Mesothelial cell of epicardium (in vitro differentiated cells): ENCODE measurements around the gene NKIRAS1. TPM values are rescaled to one million over a fixed set of nuclear protein-coding genes. Genes with fewer than 3 reads are reported as not detected.
"Not testable (repeated sequence)": the region's sequence is repeated elsewhere in the genome, so short reads cannot be mapped to it uniquely, and the experiment has no call there.

ENCODE experiments used
- DNase-seq, 2 experiments: peaks; one replicate each; pipeline ENCODE4 v3.0.0; 2021; ENCODE audit warnings: low spot score in 2 of 2; ENCODE audit not compliant: unreplicated experiment in 2 of 2
- H3K27ac Mint-ChIP-seq: 2 replicates; pipeline ENCODE4 v1.8.0; 2021; ENCODE audit warnings: mixed read lengths
- H3K27me3 Mint-ChIP-seq: 2 replicates; pipeline ENCODE4 v1.8.0; 2021; ENCODE audit warnings: low read depth, mixed read lengths
- H3K36me3 Mint-ChIP-seq: 2 replicates; pipeline ENCODE4 v1.8.0; 2021; ENCODE audit warnings: mixed read lengths
- H3K4me1 Mint-ChIP-seq: 2 replicates; pipeline ENCODE4 v1.8.0; 2021; ENCODE audit warnings: mixed read lengths
- H3K4me3 Mint-ChIP-seq: 2 replicates; pipeline ENCODE4 v1.8.0; 2021; ENCODE audit warnings: mild to moderate bottlenecking, moderate library complexity, mixed read lengths
- H3K9me3 Mint-ChIP-seq: 2 replicates; pipeline ENCODE4 v1.8.0; 2021; ENCODE audit warnings: mixed read lengths
- CTCF ChIP-seq: fragments of 200-600 bp; sonication (generic); IDR thresholded peaks from one replicate; pipeline ENCODE4 v1.5.0; 2021; ENCODE audit warnings: antibody characterized with exemption; ENCODE audit not compliant: unreplicated experiment
- total RNA-seq: library from RNA; stranded (reverse); gene quantifications from 3 replicates; pipeline ENCODE4 v1.2.1, GENCODE V29; 2021

Gene NKIRAS1
- total RNA-seq, 1 donor from 2014 or later: 8.7 TPM

- peaks cover 30% of the 10 kb centered on the region for H3K36me3 Mint-ChIP-seq
- no peak overlapping the region for H3K4me3 Mint-ChIP-seq
- no peak for TF ChIP-seq CTCF
- H3K27me3 Mint-ChIP-seq: no peaks in the 10 kb centered on the region
- no peaks in the 10 kb centered on the region for H3K4me1 Mint-ChIP-seq
- H3K27ac Mint-ChIP-seq: no peak overlapping the region
- H3K9me3 Mint-ChIP-seq: peaks cover 20% of the 10 kb centered on the region
- no peak for DNase-seq
Observed at GRCh38 chr3:23882487-23882918, 34.3 kb downstream of the NKIRAS1 start.

GRCh38 chr3:23881993-23882392 is 34.8 kb downstream of the NKIRAS1 start:
- not testable (repeated sequence) for H3K27ac Mint-ChIP-seq, DNase-seq, H3K4me1 Mint-ChIP-seq, H3K27me3 Mint-ChIP-seq, H3K4me3 Mint-ChIP-seq
- H3K9me3 Mint-ChIP-seq: peaks cover 20% of the 10 kb centered on the region
- peaks cover 30% of the 10 kb centered on the region for H3K36me3 Mint-ChIP-seq

- no peaks in the 10 kb centered on the region for H3K27me3 Mint-ChIP-seq
Observed at GRCh38 chr3:23880703-23881339, 36.0 kb downstream of the NKIRAS1 start.

GRCh38 chr3:23879485-23879884 is 37.3 kb downstream of the NKIRAS1 start:
- peaks cover 1% of the 10 kb centered on the region for H3K4me1 Mint-ChIP-seq
- no peak for DNase-seq
- H3K9me3 Mint-ChIP-seq: peaks cover 20% of the 10 kb centered on the region
- no peak overlapping the region for H3K4me3 Mint-ChIP-seq
- no peak for TF ChIP-seq CTCF
- H3K27ac Mint-ChIP-seq: no peak overlapping the region
- peaks cover 30% of the 10 kb centered on the region for H3K36me3 Mint-ChIP-seq
- H3K27me3 Mint-ChIP-seq: no peaks in the 10 kb centered on the region

More at GRCh38 chr3:23880703-23881339, 36.0 kb downstream of the NKIRAS1 start:
- H3K9me3 Mint-ChIP-seq: peaks cover 20% of the 10 kb centered on the region
- TF ChIP-seq CTCF: no peak
- no peak overlapping the region for H3K4me3 Mint-ChIP-seq
- no peak overlapping the region for H3K27ac Mint-ChIP-seq
- DNase-seq: no peak
- H3K4me1 Mint-ChIP-seq: peaks cover 1% of the 10 kb centered on the region
- H3K36me3 Mint-ChIP-seq: peaks cover 30% of the 10 kb centered on the region

GRCh38 chr3:23877329-23877980 is 39.3 kb downstream of the NKIRAS1 start:
- Mint-ChIP-seq H3K4me3 (no peak overlapping the region), H3K9me3 (peaks cover 20% of the 10 kb centered on the region), H3K27me3 (no peaks in the 10 kb centered on the region), H3K36me3 (peaks cover 30% of the 10 kb centered on the region), H3K4me1 (peaks cover 3% of the 10 kb centered on the region), H3K27ac (no peak overlapping the region)
- no peak for DNase-seq
- TF ChIP-seq CTCF: no peak

- no peak overlapping the region for H3K4me3 Mint-ChIP-seq
- peaks cover 20% of the 10 kb centered on the region for H3K9me3 Mint-ChIP-seq
- no peak for TF ChIP-seq CTCF
- peaks cover 27% of the 10 kb centered on the region for H3K36me3 Mint-ChIP-seq
- no peak overlapping the region for H3K27ac Mint-ChIP-seq
- peaks cover 3% of the 10 kb centered on the region for H3K4me1 Mint-ChIP-seq
- H3K27me3 Mint-ChIP-seq: no peaks in the 10 kb centered on the region
- DNase-seq: no peak
Observed at GRCh38 chr3:23876923-23877322, 39.9 kb downstream of the NKIRAS1 start.
